Embryonic facial prominence (tissue), 1 donor: ENCODE data around the gene ANKRD63.
A peak's percentile ranks its signal among the peaks of the same experiment; 100 is the strongest.

Experiments used
- DNase-seq: peaks from one replicate; pipeline ENCODE4 v3.0.0-alpha.2; 2016; ENCODE audit errors: extremely low spot score

Gene ANKRD63

DNA sequence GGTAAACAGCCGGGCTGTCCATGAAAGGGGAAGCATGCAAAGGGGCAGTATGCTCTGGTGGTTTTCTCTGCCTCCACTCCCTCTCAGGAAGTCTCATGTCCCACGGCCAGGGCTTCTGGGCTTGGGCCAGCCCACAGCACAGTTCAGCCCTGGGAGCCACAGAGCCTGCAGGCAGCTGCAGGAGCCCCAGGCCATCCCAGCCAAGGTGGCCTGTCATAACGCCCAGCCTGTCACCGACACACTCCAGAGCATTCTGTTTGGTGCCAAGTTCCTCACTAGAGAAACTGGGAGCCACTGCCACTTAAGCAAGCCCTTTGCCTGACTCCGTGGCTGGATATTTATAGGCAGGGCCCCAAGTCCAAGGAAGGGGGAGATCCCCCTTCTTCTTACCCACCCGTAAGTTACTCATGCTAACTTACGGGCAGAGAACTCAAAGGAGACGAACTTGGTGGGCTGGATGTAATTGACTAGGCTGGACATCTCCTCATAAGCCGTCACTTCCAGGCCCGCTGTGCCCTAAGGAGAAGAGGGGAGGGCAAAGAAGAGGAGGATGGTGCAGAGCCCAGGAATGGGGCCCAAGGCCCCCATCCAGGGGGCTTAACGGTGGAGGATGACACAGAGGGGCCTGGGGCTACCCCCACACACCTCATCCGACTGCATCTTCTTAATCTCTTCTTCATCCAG lies 13.2 kb upstream of the ANKRD63 start:
- DNase-seq: no peak

DNA sequence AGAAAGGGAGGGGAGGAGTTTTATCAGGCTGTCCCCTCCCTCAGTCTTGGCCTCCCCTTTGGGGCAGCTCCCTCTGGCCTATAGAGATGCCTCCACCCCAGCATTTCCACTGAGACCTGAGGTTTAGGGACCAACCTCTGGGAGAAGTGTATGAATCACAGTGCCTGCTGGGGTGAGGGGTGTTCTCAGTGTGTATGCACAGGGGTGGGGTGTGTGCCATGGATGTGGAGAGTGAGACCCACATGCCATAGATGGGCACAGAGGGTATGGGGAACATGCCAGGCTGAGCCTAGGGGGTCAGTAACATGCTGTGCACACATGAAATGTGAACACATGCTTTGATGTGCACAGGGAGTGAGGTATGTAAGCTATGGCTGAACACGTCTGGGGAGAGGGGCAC lies 12.4 kb upstream of the ANKRD63 start:
- DNase-seq: no peak

DNA sequence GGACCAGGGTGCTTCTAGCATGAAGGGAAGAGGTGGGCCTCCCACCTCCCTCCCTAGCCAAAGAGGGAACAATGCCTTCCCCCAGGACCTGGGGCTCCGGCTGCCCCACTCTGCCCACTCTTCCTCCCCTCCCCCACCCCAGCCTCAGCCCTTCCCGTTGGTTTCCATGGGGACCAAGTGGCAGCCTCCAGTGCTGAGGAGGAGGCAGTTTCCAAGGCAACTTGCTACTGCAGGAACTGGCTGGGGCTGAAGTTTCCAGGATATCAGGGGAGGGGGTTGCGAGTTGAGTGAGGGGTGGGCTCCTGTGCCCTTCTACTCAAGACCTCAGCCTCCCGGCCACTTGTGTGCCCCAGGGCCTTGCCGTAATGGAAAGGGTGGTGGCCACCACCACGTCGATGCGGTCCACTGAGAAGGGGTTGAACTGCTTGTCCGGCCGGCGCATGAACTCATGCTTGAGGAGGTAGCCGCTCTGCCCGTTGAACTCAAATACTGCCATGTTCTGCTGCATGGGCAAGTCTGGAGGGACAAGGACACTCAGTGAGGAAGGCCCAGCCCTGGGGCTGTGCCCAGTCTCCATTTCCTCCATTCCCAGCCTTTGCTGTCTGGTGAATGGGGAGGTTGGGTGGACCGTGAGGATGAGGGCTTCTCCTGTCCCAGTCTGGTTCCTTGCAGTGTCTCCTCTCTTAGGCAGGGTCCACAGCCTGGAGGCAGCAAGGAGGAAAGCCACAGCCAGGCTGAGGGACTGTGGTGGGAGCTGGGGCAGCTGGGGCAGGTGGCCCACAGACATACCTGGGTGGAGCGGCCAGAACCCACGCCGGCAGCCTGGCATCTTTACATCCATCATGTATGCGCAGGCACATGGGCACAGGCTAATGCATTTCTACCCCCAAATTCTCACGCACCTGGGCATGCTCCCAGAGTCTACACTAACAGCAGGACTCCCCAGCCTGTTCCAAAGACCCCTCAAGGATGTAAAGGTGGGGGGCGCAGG lies 11.3 kb upstream of the ANKRD63 start:
- no peak for DNase-seq

DNA sequence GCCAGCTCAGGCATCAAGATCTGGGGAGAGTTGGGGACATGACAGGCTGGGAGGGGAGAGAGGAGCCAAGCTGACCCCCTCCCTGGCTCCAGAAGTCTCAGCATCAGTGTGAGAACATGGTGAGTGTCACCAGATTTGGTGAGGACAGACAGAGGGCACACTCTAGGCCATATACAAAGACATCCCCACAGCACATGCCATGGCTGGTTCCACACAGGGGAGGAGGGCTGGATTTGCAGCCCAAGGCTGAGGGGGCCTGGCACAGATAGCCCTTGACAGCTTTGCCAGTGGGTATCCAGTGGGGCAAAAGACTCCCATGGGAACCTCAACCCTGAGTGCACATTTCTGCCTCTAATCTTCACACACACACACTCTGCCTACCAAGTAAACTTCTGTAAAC lies 10.1 kb upstream of the ANKRD63 start:
- DNase-seq: no peak

DNA sequence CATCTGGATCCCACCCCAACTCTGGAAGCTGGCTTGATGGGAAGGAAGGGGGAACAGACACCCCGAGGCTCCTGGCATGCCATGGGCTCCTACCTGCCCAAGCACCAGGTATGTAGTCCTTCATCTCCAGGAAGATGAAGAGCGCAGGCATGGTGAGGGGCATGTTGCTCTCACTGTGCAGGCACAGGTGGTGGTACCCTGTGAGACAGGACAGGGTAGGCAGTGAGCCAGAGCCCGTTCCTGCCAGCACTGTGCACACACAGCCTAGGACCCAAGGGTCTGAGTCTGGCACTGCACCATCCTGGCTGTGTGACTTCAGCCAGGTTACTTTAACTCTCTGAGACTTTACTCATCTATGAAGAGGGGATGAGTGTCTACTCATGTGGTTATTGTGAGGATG lies 9.4 kb upstream of the ANKRD63 start:
- DNase-seq: no peak

DNA sequence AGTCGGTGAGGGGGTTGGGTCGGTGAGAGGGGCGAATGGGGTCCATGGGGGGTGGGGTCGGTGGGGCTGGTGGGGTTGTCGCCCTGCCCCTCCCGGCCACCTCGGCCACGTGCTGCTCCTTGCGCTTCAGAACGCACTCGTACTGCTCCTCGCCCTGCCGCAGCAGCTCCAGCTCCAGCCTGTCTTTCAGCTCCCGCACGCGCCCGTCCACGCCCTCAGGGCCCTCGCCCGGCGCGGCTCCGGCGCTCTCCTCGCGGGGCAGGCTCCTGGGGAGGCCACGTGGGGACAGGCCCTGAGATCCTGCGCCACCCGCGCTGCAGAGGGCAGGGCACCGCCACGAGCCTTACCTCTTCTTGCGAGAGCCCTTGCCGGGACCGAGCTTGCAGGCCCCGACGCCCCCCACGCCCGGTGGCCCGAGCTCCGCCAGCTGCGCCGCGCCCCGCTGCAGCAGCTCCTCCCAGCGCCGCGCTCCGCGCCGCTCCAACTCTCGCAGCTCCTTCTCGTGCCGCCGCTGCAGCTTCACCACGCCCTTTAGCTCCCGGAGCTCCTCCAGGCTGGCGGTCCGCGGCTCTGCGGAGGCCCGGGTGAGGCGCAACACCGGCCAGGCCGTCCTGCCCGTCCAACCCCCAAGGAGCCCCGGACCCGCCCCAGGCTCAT lies 8.2 kb upstream of the ANKRD63 start:
- DNase-seq: no peak

DNA sequence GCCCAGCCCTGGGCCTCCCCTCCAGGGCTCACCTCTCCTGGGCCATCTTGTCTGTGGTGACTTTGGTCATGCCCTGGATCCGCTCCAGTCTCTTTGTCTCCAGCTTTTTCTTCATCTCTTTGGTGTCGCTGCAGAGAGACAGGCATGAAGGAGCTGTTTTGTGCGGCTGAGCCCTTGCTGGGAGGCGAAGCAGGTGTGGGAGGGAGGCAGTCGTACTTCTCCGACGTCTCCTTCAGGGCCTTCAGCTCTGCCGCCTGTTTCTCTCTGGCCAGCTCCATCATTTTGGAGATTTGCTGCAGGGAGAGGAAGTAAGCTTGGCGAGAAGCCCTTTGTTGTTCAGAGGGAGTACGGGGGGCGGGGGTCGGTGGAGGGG lies 7.7 kb upstream of the ANKRD63 start:
- DNase-seq: no peak

DNA sequence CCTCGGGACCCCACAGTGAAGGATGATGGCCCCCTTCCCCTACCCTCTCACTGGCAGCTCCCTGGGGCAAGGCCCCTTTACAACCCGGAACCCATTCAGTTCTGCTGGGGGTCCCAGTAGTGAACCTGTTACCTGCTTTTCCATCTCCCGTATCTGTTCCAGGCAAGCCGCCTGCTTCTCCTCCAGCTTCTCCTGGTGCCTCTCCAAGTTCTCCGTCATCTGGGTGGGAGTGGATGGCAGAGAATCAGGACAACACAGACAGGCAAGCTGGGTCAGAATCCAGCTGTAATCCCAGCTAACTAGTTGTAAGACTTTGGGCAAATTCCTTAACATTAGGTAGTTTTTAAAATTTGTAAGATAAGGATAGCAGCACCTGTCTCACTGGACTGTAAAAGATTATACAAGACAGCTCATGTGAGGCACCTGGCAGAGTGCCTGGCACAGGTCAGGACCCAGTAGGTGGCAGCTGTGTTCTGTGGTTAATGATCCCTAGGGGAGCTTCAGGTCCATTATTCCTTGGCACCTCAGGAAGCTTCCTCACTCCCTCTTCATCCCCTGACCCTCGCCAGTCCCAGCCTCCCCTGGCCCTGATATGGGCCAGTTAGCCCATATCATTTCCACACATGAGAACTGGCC lies 6.4 kb upstream of the ANKRD63 start:
- DNase-seq: no peak

DNA sequence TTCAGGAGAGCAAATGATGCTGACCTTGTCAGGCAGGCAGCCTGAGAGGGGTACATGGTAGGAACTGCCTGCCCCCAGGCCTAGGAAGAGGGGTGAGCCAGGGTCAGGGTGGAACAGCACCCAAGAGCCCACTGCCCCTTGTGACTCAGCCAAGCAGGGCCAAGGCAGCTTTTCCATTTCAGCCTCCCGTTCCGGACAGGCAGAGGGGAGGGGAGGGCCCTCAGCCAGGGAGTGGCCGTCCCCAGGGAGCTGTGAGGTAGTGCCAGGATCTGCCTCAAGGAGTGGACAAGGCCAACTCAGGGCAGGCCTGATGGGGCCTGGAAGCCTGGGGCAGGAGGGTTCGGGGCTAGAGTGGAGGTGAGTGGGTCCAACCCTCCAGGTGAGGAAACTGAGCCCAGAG lies 5.1 kb upstream of the ANKRD63 start:
- no peak for DNase-seq

DNA sequence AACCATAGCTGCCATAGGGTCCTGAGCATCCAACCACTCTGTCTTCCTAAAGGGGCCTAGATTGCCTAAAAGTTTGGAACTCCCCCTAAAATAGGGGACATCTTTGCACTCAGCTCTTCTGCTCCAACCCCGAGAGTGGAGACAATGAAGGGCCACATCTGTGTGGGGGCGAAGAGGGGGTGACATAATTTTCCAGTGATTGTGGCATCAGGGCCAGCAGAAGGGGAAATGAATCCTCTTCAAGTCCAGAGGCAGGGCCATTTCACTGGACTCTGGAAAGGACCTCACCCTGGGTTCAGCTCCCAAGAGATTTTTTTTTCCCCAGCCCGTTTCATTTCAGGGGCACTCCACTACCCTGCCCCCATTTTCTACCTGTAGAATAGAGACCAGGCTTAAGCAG lies 4.6 kb upstream of the ANKRD63 start:
- no peak for DNase-seq

DNA sequence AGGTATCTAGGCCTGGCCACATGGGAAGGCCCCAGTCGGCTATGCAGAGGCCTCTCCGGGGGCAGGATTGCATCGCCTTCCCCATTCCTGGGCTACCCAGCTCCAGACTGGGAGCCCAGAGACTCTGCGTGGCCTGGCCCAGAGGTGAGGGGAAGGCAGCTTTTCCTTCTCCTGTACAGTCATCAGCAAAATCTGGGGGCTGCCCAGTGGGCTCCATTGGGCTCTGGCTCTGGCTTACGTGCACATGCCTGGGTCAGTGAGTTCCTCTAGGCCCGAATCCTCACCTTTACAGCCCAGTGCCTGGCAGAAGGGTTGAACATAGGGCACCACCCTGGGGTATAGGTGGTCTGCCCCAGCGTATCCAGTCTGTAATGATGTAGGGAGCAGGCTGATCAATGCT lies 3.9 kb upstream of the ANKRD63 start:
- no peak for DNase-seq

DNA sequence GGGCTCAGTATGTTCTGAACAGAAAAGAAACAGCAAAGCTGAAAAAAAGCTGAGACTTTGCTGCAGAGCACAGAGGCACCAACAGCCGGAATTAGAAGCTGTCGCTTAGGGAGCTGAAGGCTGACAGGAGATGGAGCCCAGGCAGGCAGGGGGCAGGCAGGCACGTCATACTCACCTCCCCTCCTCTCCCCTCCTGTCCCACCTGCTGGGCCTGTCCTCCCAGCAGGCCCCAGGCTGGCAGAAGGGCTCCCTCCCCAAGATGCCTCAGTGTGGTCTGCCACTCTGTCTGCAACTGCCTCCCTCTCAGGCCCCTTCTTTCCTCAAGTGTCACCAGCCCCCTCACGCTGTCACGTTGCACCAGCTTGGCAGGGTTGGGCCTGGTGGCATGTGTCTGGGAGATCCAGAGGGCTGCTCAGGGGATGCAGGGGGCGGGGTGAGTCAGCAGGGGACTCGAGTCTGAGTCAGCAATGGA lies 3.2 kb upstream of the ANKRD63 start:
- no peak for DNase-seq

DNA sequence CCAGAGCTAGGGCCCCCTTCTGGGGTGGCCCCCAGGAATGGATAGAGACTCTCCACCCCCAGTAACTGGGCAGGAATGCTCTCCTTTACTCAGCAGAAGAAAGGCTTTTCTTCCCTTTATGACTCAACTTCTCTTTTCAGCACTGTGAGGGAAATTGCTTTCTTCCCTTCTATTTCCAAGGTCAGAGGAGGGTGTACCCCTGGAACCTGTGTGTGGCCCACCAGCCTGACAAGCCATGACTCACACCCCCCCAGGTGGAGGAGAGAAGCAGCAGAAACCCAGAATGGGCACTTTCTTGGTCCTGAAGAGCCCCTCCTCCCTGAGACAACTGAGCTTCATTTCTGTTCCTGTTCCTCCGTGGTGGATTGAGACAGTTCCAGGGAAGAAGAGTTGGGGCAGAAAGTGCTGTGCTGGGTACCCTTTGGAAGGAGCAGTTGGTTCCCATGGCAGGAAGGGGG lies 2.7 kb upstream of the ANKRD63 start:
- no peak for DNase-seq

DNA sequence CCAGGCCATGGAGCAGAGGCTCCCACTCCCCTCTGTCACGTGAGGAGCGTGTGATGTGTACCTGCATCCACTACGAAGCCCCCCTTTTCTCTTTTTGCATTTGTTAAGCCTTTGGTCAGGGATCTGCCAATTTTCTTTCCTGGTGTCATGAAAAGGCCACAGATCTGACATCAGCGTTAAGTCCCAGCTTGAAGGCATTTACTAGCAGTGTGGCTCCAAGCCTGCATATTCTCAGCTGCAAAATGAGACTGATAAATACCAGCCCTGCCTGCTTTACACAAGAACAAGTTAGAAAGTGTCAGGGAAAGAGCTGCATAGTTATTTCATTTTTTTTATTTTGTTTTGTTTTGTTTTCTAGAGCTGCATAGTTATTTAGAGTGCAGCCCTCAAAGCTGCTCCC lies 2.3 kb upstream of the ANKRD63 start:
- peak; percentile 31 for DNase-seq

DNA sequence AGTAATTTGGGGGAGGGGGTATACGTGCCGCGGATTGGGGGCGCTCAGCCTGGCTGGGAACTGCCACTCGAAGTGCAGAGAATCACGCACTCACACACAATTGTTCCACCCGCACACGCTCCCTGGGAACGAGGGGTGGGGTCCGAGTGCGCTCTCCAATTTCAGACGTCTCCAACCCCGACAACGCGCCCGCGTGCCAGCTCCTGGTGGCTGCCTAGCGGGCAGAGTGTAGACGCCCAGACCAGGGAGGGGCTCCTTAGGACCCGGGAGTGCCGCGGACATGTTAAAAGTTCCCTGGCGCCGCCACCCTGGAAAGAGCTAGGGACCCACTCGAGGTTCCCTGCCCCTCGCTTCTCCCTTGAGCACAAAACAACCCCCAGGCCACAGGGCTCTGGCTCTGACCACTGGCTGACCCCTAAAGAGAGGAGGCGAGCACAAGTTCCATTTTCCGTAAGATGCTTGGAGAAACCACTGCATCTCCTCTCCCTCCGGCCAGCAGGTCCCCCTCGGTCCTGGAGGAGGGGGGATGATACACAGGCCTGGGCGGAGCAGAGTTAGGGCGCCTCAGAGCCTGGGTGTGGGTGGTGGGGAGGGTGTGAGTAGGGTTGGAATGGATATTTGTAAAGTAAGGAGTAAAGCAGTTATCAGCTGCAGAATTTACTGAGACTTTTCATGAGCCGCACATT lies 894 bp upstream of the ANKRD63 start:
- no peak for DNase-seq

DNA sequence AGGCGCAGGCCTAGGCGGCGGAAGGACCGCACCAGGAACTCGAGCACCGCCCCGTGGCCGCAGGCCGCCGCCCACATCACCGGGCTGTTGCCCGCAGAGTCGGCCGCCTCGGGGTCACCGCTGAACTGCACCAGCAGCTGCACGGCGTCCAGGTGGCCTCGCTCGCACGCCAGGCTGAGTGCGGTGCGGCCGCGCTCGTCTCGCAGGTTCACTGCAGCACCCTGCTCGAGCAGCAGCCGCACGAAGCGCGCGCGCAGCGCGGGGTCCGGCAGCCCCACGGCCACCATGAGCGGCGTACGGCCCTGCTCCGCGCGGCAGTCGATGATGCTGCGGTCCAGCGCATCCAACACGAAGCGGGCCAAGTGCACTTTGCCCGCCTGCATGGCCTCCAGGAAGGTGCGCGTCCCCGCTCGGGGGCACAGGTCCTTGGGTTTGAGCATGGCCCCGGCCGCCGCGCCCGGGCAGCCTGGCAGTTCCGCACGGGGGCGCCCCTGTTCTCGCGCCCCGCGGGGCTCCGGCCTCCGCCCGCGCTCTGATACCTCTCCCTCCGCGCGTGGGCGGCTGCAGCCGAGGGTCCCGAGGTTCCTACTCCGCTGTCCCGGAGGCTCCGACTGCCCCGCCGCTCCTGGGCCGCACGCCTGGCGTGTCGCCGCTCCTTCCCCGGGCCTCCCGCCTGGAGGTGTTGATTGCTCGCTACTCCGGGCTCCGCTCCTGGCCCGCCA lies 556 bp downstream of the ANKRD63 start:
- no peak for DNase-seq

DNA sequence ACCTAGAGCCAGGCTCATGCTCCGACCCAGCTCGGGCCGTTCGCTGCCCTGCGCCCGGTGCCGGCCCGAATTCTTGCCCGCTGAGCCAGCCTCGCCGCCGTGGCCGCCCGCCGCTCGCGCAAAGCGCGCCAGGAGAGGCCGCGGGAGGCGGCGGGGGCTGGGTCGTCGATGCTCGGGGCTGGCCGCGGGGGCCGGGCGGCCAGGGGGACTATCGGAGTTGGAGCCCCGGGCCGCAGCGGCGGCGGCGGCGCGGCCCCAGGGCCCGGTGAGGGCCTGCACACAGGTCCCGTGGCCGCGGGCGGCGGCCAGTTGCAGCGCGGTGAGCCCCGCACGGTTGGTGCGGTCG lies 1.1 kb downstream of the ANKRD63 start:
- DNase-seq: no peak

DNA sequence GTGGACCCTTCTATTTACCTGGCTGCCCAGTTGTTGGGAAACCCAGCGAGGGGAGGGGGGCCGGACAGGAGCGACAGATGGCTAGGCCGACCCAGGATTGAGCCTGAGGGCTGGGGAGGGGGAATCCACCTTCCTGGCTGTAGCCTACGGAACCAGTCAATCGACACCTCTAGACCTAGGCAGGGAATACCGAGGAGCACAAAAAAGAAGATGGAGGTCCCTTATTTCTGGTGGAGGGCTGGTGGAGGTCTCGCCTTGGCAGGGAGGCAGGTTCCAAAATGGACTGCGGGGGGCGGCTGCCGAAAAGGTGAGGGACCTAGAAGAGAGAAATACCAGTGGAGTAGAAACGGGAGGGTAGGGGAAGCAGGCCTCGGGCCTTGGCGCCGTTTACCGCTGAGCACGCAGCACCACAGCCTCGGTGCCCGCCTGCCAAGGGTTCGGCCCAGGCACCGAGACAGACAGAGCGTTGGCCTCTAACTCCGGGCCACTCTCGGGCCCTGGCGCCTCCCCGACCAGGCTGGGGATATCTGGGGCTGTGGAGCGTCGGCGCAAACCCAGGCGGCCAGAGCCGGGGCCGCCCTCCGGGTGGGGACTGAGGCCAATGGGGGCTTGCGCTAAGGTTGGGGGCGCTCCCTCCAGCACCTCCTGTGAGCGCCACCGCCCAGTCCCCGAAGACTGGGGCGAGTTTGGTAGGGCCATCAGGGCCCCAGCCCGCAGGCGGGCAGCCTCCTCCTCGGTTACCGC lies 1.6 kb downstream of the ANKRD63 start:
- DNase-seq: no peak

DNA sequence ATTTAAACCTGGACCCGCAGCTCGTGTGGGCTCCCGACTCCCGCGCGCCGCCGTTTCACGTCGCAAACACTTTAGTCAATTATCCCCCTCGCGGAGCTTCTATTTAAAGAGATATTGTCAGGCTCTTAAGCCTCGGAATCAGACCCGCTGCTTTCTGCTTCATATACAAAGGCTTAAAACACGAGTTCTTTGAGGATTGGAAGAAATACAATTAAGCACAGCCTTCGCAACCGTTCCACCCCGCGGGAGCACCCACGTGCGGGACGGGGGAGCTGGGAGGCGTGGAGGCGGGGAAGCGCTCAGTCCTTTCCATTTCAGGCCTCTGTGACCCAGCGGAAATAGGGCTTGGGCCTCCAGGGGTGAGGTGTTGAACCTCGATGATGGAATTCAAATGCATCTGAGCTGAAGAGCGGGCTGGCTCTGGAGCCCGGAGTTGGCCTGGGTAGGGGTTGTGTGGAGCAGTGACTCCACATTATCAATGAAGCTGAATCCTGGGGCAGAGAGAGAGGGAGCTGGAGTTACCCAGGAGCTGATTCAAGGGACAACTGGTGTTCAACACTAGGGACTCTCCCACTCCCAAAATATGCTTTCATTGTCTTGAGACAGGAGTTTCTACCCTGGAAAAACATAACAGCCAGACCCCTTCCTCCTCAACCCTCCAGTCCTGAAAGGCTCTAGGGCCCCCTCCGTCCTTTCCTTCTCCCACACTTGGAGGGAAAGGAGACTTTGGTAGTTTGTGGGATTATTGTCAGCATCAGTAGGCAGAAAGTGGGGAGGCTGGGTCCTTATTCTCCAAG lies 2.4 kb downstream of the ANKRD63 start:
- DNase-seq: no peak
